DND-41 (cell line): ENCODE data around the gene MPP2.

ENCODE experiments used
- EZH2 ChIP-seq: IDR thresholded peaks from 3 replicates; pipeline ENCODE4 v1.6.1; 2012; ENCODE audit warnings: borderline replicate concordance, low read depth, mild to moderate bottlenecking, moderate library complexity, low read length, inconsistent platforms; ENCODE audit not compliant: severe bottlenecking
- TF ChIP-seq, protein P1 (sequence below): IDR thresholded peaks from 2 replicates; pipeline ENCODE4 v1.5.1; 2012; ENCODE audit warnings: borderline replicate concordance, low read length, moderate library complexity, mild to moderate bottlenecking; ENCODE audit not compliant: poor library complexity, severe bottlenecking; ENCODE audit errors: extremely low read depth

DNA sequence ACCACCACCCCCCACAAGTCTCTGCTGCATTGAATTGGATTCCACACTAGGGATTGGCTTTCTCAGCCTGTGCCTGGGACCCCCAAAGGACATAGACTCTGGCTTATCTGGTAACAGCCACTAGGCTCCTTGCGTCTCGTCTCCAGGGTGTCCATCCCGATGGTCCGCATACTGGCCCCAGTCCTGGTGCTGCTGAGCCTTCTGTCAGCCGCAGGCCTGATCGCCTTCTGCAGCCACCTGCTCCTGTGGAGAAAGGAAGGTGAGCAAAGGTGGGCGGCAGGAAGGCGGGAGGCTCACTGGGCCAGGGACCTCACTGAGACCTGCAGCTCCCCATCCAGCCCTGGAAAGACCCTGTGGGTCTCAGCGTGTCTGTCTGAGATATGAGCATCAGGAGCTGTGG is 52.3 kb downstream of the MPP2 start:
- TF ChIP-seq, protein P1, sequence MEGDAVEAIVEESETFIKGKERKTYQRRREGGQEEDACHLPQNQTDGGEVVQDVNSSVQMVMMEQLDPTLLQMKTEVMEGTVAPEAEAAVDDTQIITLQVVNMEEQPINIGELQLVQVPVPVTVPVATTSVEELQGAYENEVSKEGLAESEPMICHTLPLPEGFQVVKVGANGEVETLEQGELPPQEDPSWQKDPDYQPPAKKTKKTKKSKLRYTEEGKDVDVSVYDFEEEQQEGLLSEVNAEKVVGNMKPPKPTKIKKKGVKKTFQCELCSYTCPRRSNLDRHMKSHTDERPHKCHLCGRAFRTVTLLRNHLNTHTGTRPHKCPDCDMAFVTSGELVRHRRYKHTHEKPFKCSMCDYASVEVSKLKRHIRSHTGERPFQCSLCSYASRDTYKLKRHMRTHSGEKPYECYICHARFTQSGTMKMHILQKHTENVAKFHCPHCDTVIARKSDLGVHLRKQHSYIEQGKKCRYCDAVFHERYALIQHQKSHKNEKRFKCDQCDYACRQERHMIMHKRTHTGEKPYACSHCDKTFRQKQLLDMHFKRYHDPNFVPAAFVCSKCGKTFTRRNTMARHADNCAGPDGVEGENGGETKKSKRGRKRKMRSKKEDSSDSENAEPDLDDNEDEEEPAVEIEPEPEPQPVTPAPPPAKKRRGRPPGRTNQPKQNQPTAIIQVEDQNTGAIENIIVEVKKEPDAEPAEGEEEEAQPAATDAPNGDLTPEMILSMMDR = no peak
- TF ChIP-seq EZH2 = no peak
